IMR-90 (cell line): ENCODE results near the gene DHRS7C. TPM values are rescaled to one million over a fixed set of nuclear protein-coding genes. Genes with fewer than 3 reads are reported as not detected.

ENCODE experiments used
- ATAC-seq: fragments of 200-7000 bp; cut with Tn5 transposase; 2 replicates; pipeline ENCODE4 v1.9.1; 2020; ENCODE audit warnings: low read depth, mild to moderate bottlenecking, moderate library complexity
- BruUV-seq: library from RNA; stranded (reverse); fragments of 400-500 nt; replicated peaks from 2 replicates; lab custom pipeline; 2021; lab: Mats Ljungman, UMichigan
- CTCF ChIA-PET: fragments of 300-600 bp; formaldehyde crosslinking; extraction: SDS; loops from one replicate; lab custom pipeline; 2021; ENCODE audit warnings: antibody characterized with exemption; lab: Yijun Ruan, JAX
- POLR2A ChIA-PET: fragments of 300-600 bp; sonication (Branson Sonifier 250); formaldehyde crosslinking; loops from one replicate; lab custom pipeline; 2022; ENCODE audit warnings: antibody characterized with exemption; ENCODE audit not compliant: unreplicated experiment; lab: Charles Lee
- DNase-seq: peaks from one replicate; pipeline ENCODE4 v3.0.0; 2013
- H2AFZ ChIP-seq: replicated peaks from 2 replicates; pipeline ENCODE3; 2013; ENCODE audit warnings: low read length, mild to moderate bottlenecking; ENCODE audit not compliant: poor library complexity
- H2AK5ac ChIP-seq: 2 replicates; pipeline ENCODE4 v1.6.1; 2013; ENCODE audit warnings: low read depth, low read length, inconsistent platforms
- H2AK9ac ChIP-seq: replicated peaks from 2 replicates; pipeline ENCODE3; 2013; ENCODE audit warnings: mild to moderate bottlenecking, low read depth, low read length, moderate library complexity; ENCODE audit not compliant: poor library complexity
- H2BK120ac ChIP-seq: 2 replicates; pipeline ENCODE4 v1.6.1; 2013; ENCODE audit warnings: low read depth, low read length, inconsistent platforms
- H2BK15ac ChIP-seq: 3 replicates; pipeline ENCODE4 v1.6.1; 2013; ENCODE audit warnings: low read depth, low read length, inconsistent platforms
- H2BK20ac ChIP-seq: 2 replicates; pipeline ENCODE4 v1.6.1; 2013; ENCODE audit warnings: low read depth, mild to moderate bottlenecking, inconsistent platforms, low read length, moderate library complexity
- H2BK5ac ChIP-seq: 2 replicates; pipeline ENCODE4 v1.6.1; 2013; ENCODE audit warnings: mild to moderate bottlenecking, low read depth, low read length, inconsistent platforms; ENCODE audit not compliant: poor library complexity, severe bottlenecking
- H3K14ac ChIP-seq: replicated peaks from 2 replicates; pipeline ENCODE4 v1.6.1; 2013; ENCODE audit warnings: low read depth, low read length, inconsistent platforms
- H3K18ac ChIP-seq: 2 replicates; pipeline ENCODE4 v1.6.1; 2013; ENCODE audit warnings: low read depth, low read length, control low read depth
- H3K23ac ChIP-seq: 2 replicates; pipeline ENCODE4 v1.6.1; 2013; ENCODE audit warnings: low read depth, low read length, inconsistent platforms
- H3K27ac ChIP-seq: 2 replicates; pipeline ENCODE4 v1.5.1; 2013; ENCODE audit warnings: mild to moderate bottlenecking, control low read depth, low read length; ENCODE audit not compliant: insufficient read depth
- H3K27me3 ChIP-seq: 2 replicates; pipeline ENCODE4 v1.6.1; 2013; ENCODE audit warnings: low read length; ENCODE audit not compliant: control insufficient read depth, insufficient read depth
- H3K36me3 ChIP-seq: 2 replicates; pipeline ENCODE4 v1.6.1; 2013; ENCODE audit warnings: low read length, mixed read lengths; ENCODE audit not compliant: control insufficient read depth, insufficient read depth
- H3K4ac ChIP-seq: 2 replicates; pipeline ENCODE4 v1.6.1; 2013; ENCODE audit warnings: low read depth, low read length, inconsistent platforms
- H3K4me1 ChIP-seq: 2 replicates; pipeline ENCODE4 v1.6.1; 2013; ENCODE audit warnings: low read length, mixed read lengths; ENCODE audit not compliant: control insufficient read depth, insufficient read depth
- H3K4me2 ChIP-seq: 2 replicates; pipeline ENCODE4 v1.6.1; 2013; ENCODE audit warnings: low read depth, mild to moderate bottlenecking, control low read depth, low read length, moderate library complexity
- H3K4me3 ChIP-seq: 2 replicates; pipeline ENCODE4 v1.5.1; 2013; ENCODE audit warnings: low read depth, mild to moderate bottlenecking, control low read depth, low read length, moderate library complexity; ENCODE audit not compliant: insufficient read depth
- H3K56ac ChIP-seq: 2 replicates; pipeline ENCODE4 v1.6.1; 2013; ENCODE audit warnings: low read length, inconsistent platforms; ENCODE audit not compliant: insufficient read depth; ENCODE audit errors: extremely low read depth
- H3K79me1 ChIP-seq, 2 experiments: 2 replicates each; pipeline ENCODE4 v1.6.1; 2013; ENCODE audit warnings: low read length in 2 of 2, inconsistent platforms in 1 of 2, low read depth in 1 of 2
- H3K9ac ChIP-seq: 2 replicates; pipeline ENCODE4 v1.6.1; 2013; ENCODE audit warnings: low read depth, low read length, control low read depth
- H3K9me1 ChIP-seq: 2 replicates; pipeline ENCODE4 v1.6.1; 2013; ENCODE audit warnings: low read length, inconsistent platforms; ENCODE audit not compliant: insufficient read depth
- H3K9me3 ChIP-seq: 2 replicates; pipeline ENCODE4 v1.6.1; 2013; ENCODE audit warnings: low read length; ENCODE audit not compliant: control insufficient read depth, insufficient read depth
- H4K20me1 ChIP-seq: 2 replicates; pipeline ENCODE4 v1.6.1; 2013; ENCODE audit warnings: low read length, inconsistent platforms; ENCODE audit not compliant: insufficient read depth
- H4K5ac ChIP-seq: 2 replicates; pipeline ENCODE4 v1.6.1; 2013; ENCODE audit warnings: mild to moderate bottlenecking, low read depth, low read length, control low read depth
- H4K8ac ChIP-seq, 2 experiments: 2 replicates each; pipeline ENCODE4 v1.6.1; 2013; ENCODE audit warnings: low read depth in 2 of 2, low read length in 2 of 2, control low read depth in 1 of 2, inconsistent platforms in 1 of 2
- H4K91ac ChIP-seq: 2 replicates; pipeline ENCODE4 v1.6.1; 2013; ENCODE audit warnings: low read depth, low read length, inconsistent platforms; ENCODE audit not compliant: insufficient read depth
- NFE2L2 ChIP-seq: fragments of 150-350 bp; IDR thresholded peaks from 2 replicates; pipeline ENCODE4 v1.6.1; 2016; ENCODE audit warnings: low read depth, mild to moderate bottlenecking, low read length
- SMC3 ChIP-seq: fragments of 150-350 bp; IDR thresholded peaks from 2 replicates; pipeline ENCODE4 v1.6.1; 2016; ENCODE audit warnings: low read depth, mild to moderate bottlenecking, antibody characterized with exemption, low read length, moderate library complexity
- WGBS, 2 experiments: methylation state at CpG; one replicate each; pipeline versions ENCODE4 v1.1.5 to v1.1.7; 2013; ENCODE audit warnings: missing lambda C conversion rate in 2 of 2; ENCODE audit not compliant: insufficient read length in 1 of 2; ENCODE audit errors: extremely low coverage in 2 of 2; 5-methylcytosine and 5-hydroxymethylcytosine counted together
- dilution Hi-C: fragments of 300-500 bp; cut with HindIII; formaldehyde crosslinking; loops from one replicate; pipeline ENCODE4 v1.14.3; 2018; ENCODE audit warnings: low sequenced_read_pairs; ENCODE audit not compliant: unreplicated experiment
- in situ Hi-C: fragments of 300-500 bp; cut with MboI; formaldehyde crosslinking; loops from 3 replicates; pipeline ENCODE4 v1.14.3; 2019; ENCODE audit warnings: low sequenced_read_pairs, inconsistent platforms, mixed read lengths
- intact Hi-C: fragments of 100-400 bp; cut with micrococcal nuclease; formaldehyde crosslinking; loops from 2 replicates; pipeline ENCODE4 v1.10.0; 2022
- polyA plus RNA-seq, 3 experiments: library from polyadenylated mRNA; depleted of rRNA; stranded (reverse); fragments of >200 nt; gene quantifications; 2 replicates each; pipeline ENCODE4 v1.2.3, GENCODE V29; 2012; ENCODE audit warnings: low replicate concordance in 1 of 3
- total RNA-seq: library from RNA; depleted of rRNA; stranded (reverse); fragments of >200 nt; gene quantifications from 2 replicates; pipeline ENCODE4 v1.2.3, GENCODE V29; 2012

The DHRS7C gene
- total and polyA plus RNA-seq, 2 of the 4 experiments (the other 2 are of a cell fraction): not detected

DNA sequence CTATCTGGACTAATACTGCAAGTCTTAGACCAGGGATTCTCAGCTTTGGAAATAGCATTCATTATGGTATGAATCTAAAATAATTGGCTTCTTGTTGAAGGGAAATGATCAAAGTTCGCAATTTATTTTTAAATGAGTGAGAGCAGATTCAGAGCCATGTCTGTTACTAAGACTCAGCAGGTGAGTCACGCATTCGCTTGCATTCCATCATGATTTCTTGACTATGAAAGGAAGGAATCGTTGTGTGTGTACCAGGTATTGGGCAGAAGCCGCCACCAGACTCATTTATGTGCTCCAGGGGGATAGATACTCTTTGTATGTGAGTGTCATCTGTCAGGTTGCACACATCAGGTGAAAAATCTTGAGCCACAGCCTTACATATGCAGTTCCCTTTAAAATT lies 19.7 kb upstream of the DHRS7C start:
- ATAC-seq: no peak
- no peaks in the 10 kb centered on the region for H4K20me1 ChIP-seq
- no peak overlapping the region for H4K8ac ChIP-seq
- no peak overlapping the region for H3K18ac ChIP-seq
- WGBS, 2 experiments: 70% methylated on average over 2 of the region's 5 CpGs; no CpG with 5 or more reads in 1 of the 2 experiments
- H2AK9ac ChIP-seq: no peak overlapping the region
- H3K9me1 ChIP-seq: no peaks in the 10 kb centered on the region
- no peak overlapping the region for H3K9ac ChIP-seq
- no peak overlapping the region for H2AFZ ChIP-seq
- H3K27ac ChIP-seq: no peak overlapping the region
- no peak overlapping the region for H3K4me2 ChIP-seq
- intact Hi-C loops (no loop called here), in situ Hi-C loops (no loop called here), dilution Hi-C loops (no loop called here)
- H3K79me1 ChIP-seq: no peaks in the 10 kb centered on the region
- peaks cover 4% of the 10 kb centered on the region; the same call in 1 of the 2 replicates for H3K9me3 ChIP-seq
- TF ChIP-seq NFE2L2: no peak
- no peak for TF ChIP-seq SMC3
- H2AK5ac ChIP-seq: no peak overlapping the region
- H3K36me3 ChIP-seq: no peaks in the 10 kb centered on the region
- no peak overlapping the region for H2BK20ac ChIP-seq
- H4K91ac ChIP-seq: no peak overlapping the region
- no peak overlapping the region for H3K56ac ChIP-seq
- no TSS peak for BruUV-seq
- H3K4me3 ChIP-seq: no peak overlapping the region
- no peaks in the 10 kb centered on the region for H3K27me3 ChIP-seq
- no peak overlapping the region for H3K4ac ChIP-seq
- no peak overlapping the region for H3K14ac ChIP-seq
- H4K5ac ChIP-seq: no peak overlapping the region
- no peak for DNase-seq
- H2BK15ac ChIP-seq: no peak overlapping the region
- no peak overlapping the region for H3K23ac ChIP-seq
- no peaks in the 10 kb centered on the region for H3K4me1 ChIP-seq
- POLR2A ChIA-PET: no interaction called here
- no peak overlapping the region for H2BK5ac ChIP-seq
- H2BK120ac ChIP-seq: no peak overlapping the region
- CTCF ChIA-PET: interaction anchor here (0.6 kb wide), 1 partner anchor 232 kb away, joined by 3 read pairs; no protein-coding TSS in a partner anchor
